ENCODE results near the gene USP13.
"Not testable (repeated sequence)": the region's sequence is repeated elsewhere in the genome, so short reads cannot be mapped to it uniquely, and the experiment has no call there.

Gene USP13

GRCh38 chr3:179681492-179682263 is 28.8 kb downstream of the USP13 start:
- Histone ChIP-seq H3K4me1 (ENCODE audit: insufficient read depth, low read length) (no peaks in the 10 kb centered on the region), H3K9ac (ENCODE audit: low read length) (no peak overlapping the region), H3K9me3 (ENCODE audit: low read length) (no peaks in the 10 kb centered on the region), H3K36me3 (ENCODE audit: insufficient read depth, low read length) (no peaks in the 10 kb centered on the region), H3K27ac (ENCODE audit: low read depth, low read length) (no peak overlapping the region), H3K4me3 (ENCODE audit: low read depth in 1 of 2, low read length in 2 of 2) (no peak overlapping the region), H3K27me3 (ENCODE audit: control insufficient read depth in 1 of 2, insufficient read depth in 2 of 2, low read length in 2 of 2) (no peaks in the 10 kb centered on the region)

DNA sequence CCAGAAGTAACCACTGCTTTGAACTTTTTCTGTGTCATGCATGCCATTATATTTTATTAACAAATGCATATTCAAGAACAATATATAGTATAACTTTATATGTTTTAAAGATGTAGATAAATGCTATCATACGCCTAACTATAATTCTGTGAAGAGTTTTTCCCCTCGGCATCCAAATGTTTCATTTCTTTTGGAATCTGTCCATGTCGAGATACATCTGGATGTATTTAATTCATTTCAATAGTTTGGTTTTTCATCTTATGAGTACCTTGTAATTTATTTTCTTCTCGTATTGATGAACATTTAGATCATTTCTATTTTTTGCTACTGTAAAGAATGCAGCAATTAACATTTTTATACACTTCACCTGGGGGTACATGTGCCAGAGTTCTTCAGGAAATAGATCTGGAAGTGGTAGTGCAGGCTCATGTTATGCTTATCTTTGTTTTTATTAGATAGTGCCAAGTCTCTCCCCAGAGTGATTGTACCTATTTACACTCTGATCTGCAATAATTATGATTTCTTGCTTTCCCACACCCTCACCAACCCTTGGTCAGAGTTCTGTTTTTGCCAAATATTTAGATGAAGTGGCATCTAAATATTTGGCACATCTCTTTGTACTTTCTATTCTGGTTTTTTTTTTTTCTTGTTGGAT is 29.7 kb downstream of the USP13 start:
- Histone ChIP-seq H3K27ac (ENCODE audit: low read depth, low read length) (no peak overlapping the region), H3K4me1 (ENCODE audit: insufficient read depth, low read length) (no peaks in the 10 kb centered on the region), H3K4me3 (ENCODE audit: low read depth in 1 of 2, low read length in 2 of 2) (no peak overlapping the region)

GRCh38 chr3:179683286-179683685 is 30.4 kb downstream of the USP13 start:
- H3K9me3 ChIP-seq (ENCODE audit: low read length); H3K9ac ChIP-seq (ENCODE audit: low read length); H3K4me3 ChIP-seq (ENCODE audit: low read depth in 1 of 2, low read length in 2 of 2); H3K36me3 ChIP-seq (ENCODE audit: insufficient read depth, low read length); H3K27me3 ChIP-seq (ENCODE audit: control insufficient read depth in 1 of 2, insufficient read depth in 2 of 2, low read length in 2 of 2); H3K4me1 ChIP-seq (ENCODE audit: insufficient read depth, low read length); H3K27ac ChIP-seq (ENCODE audit: low read depth, low read length): not testable (repeated sequence)

More for the DNA sequence above, 29.7 kb downstream of the USP13 start:
- Histone ChIP-seq H3K36me3 (ENCODE audit: insufficient read depth, low read length) (no peaks in the 10 kb centered on the region), H3K9ac (ENCODE audit: low read length) (no peak overlapping the region), H3K9me3 (ENCODE audit: low read length) (no peaks in the 10 kb centered on the region), H3K27me3 (ENCODE audit: control insufficient read depth in 1 of 2, insufficient read depth in 2 of 2, low read length in 2 of 2) (no peaks in the 10 kb centered on the region)

- no peaks in the 10 kb centered on the region for H3K9me3 ChIP-seq (ENCODE audit: low read length)
- no peak overlapping the region for H3K27ac ChIP-seq (ENCODE audit: low read depth, low read length)
- no peak overlapping the region for H3K9ac ChIP-seq (ENCODE audit: low read length)
- H3K4me1 ChIP-seq (ENCODE audit: insufficient read depth, low read length), result no peaks in the 10 kb centered on the region
- no peaks in the 10 kb centered on the region for H3K27me3 ChIP-seq (ENCODE audit: control insufficient read depth in 1 of 2, insufficient read depth in 2 of 2, low read length in 2 of 2)
- no peak overlapping the region for H3K4me3 ChIP-seq (ENCODE audit: low read depth in 1 of 2, low read length in 2 of 2)
- H3K36me3 ChIP-seq (ENCODE audit: insufficient read depth, low read length), result no peaks in the 10 kb centered on the region
Measured at GRCh38 chr3:179687967-179688535, 35.2 kb downstream of the USP13 start.

- Histone ChIP-seq H3K27ac (ENCODE audit: low read depth, low read length) (no peak overlapping the region), H3K9ac (ENCODE audit: low read length) (no peak overlapping the region), H3K27me3 (ENCODE audit: control insufficient read depth in 1 of 2, insufficient read depth in 2 of 2, low read length in 2 of 2) (no peaks in the 10 kb centered on the region), H3K4me1 (ENCODE audit: insufficient read depth, low read length) (no peaks in the 10 kb centered on the region), H3K4me3 (ENCODE audit: low read depth in 1 of 2, low read length in 2 of 2) (no peak overlapping the region), H3K9me3 (ENCODE audit: low read length) (no peaks in the 10 kb centered on the region), H3K36me3 (ENCODE audit: insufficient read depth, low read length) (no peaks in the 10 kb centered on the region)
Measured at GRCh38 chr3:179688850-179689249, 36.0 kb downstream of the USP13 start.

DNA sequence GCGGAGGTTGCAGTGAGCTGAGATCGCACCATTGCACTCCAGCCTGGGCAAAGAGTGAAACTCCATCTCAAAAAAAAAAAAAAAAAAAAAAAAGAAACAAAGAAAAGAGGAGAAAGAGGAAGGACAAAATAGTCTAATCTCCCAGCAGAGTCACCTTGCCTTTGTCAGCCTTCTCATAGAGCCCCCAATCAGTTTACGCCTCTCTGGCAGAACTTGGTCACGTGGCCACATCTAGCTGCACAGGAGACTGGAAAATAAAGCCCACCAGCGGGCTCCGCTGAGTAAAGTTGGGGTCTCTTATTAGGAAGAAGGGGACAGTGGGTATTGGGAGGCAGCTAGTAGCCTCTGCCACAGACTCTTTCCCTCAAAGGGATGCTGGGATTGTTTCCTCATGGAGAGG is 41.9 kb downstream of the USP13 start:
- H3K9me3 ChIP-seq (ENCODE audit: low read length), result no peaks in the 10 kb centered on the region
- no peak overlapping the region for H3K9ac ChIP-seq (ENCODE audit: low read length)
- H3K4me1 ChIP-seq (ENCODE audit: insufficient read depth, low read length), result no peaks in the 10 kb centered on the region
- H3K36me3 ChIP-seq (ENCODE audit: insufficient read depth, low read length), result no peaks in the 10 kb centered on the region
- H3K27me3 ChIP-seq (ENCODE audit: control insufficient read depth in 1 of 2, insufficient read depth in 2 of 2, low read length in 2 of 2), result no peaks in the 10 kb centered on the region
- H3K4me3 ChIP-seq (ENCODE audit: low read depth in 1 of 2, low read length in 2 of 2), result no peak overlapping the region
- no peak overlapping the region for H3K27ac ChIP-seq (ENCODE audit: low read depth, low read length)

- no peaks in the 10 kb centered on the region for H3K4me1 ChIP-seq (ENCODE audit: insufficient read depth, low read length)
- H3K36me3 ChIP-seq (ENCODE audit: insufficient read depth, low read length), result no peaks in the 10 kb centered on the region
- H3K27me3 ChIP-seq (ENCODE audit: control insufficient read depth in 1 of 2, insufficient read depth in 2 of 2, low read length in 2 of 2), result no peaks in the 10 kb centered on the region
- no peak overlapping the region for H3K4me3 ChIP-seq (ENCODE audit: low read depth in 1 of 2, low read length in 2 of 2)
- no peak overlapping the region for H3K27ac ChIP-seq (ENCODE audit: low read depth, low read length)
- no peak overlapping the region for H3K9ac ChIP-seq (ENCODE audit: low read length)
- no peaks in the 10 kb centered on the region for H3K9me3 ChIP-seq (ENCODE audit: low read length)
Measured at GRCh38 chr3:179695672-179696313, 43.0 kb downstream of the USP13 start.

- no peak overlapping the region for H3K9ac ChIP-seq (ENCODE audit: low read length)
- H3K4me3 ChIP-seq (ENCODE audit: low read depth in 1 of 2, low read length in 2 of 2), result no peak overlapping the region
- no peaks in the 10 kb centered on the region for H3K4me1 ChIP-seq (ENCODE audit: insufficient read depth, low read length)
- H3K27ac ChIP-seq (ENCODE audit: low read depth, low read length), result no peak overlapping the region
- H3K36me3 ChIP-seq (ENCODE audit: insufficient read depth, low read length), result no peaks in the 10 kb centered on the region
- no peaks in the 10 kb centered on the region for H3K27me3 ChIP-seq (ENCODE audit: control insufficient read depth in 1 of 2, insufficient read depth in 2 of 2, low read length in 2 of 2)
- H3K9me3 ChIP-seq (ENCODE audit: low read length), result no peaks in the 10 kb centered on the region
Measured at GRCh38 chr3:179697736-179698332, 45.0 kb downstream of the USP13 start.

GRCh38 chr3:179700716-179701115 is 47.9 kb downstream of the USP13 start:
- Histone ChIP-seq H3K36me3 (ENCODE audit: insufficient read depth, low read length) (no peaks in the 10 kb centered on the region), H3K4me1 (ENCODE audit: insufficient read depth, low read length) (no peaks in the 10 kb centered on the region), H3K27ac (ENCODE audit: low read depth, low read length) (no peak overlapping the region), H3K27me3 (ENCODE audit: control insufficient read depth in 1 of 2, insufficient read depth in 2 of 2, low read length in 2 of 2) (no peaks in the 10 kb centered on the region), H3K9ac (ENCODE audit: low read length) (no peak overlapping the region), H3K4me3 (ENCODE audit: low read depth in 1 of 2, low read length in 2 of 2) (no peak overlapping the region), H3K9me3 (ENCODE audit: low read length) (no peaks in the 10 kb centered on the region)

DNA sequence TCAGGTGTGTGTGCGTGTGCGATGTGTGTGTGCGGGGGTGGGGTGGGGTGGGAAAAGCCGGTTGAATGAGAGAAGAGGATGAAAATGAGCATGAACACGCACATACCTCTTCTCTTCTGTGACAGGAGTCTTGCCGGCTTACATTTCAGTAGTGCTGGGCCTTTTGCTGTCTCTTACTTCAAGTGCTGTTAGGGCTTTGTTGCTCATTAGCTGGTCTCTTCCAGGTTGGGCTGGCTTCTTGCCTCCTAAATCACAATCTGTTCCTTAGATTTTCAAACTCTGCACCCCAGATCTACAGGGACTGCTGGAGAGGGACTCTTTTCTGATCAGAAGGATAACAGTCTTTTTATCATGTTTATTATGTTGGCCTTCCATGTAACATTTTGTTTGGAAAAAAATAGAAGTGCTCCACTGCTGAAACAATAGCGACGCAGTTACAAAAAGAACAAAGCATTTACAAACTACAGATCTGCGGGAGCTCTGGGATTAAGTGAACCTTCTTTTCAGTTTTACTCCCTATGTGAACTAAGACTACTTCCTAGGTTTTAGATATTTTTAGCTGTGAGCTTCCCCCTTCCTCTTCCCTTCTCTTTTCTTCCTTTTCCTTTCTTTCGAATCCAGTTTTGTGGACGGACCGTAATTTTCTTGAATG is 48.5 kb downstream of the USP13 start:
- Histone ChIP-seq H3K27me3 (ENCODE audit: control insufficient read depth in 1 of 2, insufficient read depth in 2 of 2, low read length in 2 of 2) (no peaks in the 10 kb centered on the region), H3K36me3 (ENCODE audit: insufficient read depth, low read length) (no peaks in the 10 kb centered on the region), H3K4me1 (ENCODE audit: insufficient read depth, low read length) (no peaks in the 10 kb centered on the region), H3K27ac (ENCODE audit: low read depth, low read length) (no peak overlapping the region), H3K9me3 (ENCODE audit: low read length) (no peaks in the 10 kb centered on the region), H3K4me3 (ENCODE audit: low read depth in 1 of 2, low read length in 2 of 2) (no peak overlapping the region), H3K9ac (ENCODE audit: low read length) (no peak overlapping the region)
